ENCODE data around the gene KIRREL2. TPM values are rescaled to one million over a fixed set of nuclear protein-coding genes. Genes with fewer than 3 reads are reported as not detected.
"Not testable (repeated sequence)": the region's sequence is repeated elsewhere in the genome, so short reads cannot be mapped to it uniquely, and the experiment has no call there.

The KIRREL2 gene
- total and polyA plus RNA-seq, 4 donors = not detected

DNA sequence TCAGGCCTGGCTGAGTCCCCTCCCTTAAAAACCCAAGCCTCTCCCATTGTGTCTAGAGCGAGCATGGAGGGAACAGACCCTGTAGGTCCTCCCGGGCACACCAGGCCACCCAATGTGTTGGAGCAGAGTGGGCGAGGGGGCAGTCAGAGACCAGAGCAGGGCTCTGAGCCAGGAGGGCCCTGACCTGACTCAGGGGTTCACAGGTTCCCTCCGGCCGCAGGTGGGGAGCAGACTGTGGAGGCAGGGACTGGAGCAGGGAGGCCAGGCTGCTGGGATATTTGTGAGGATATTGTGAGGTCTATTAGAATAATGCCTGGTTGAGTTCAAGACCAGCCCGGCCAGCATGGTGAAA lies 52.9 kb downstream of the KIRREL2 start:
- no peaks in the 10 kb centered on the region for H3K4me1 ChIP-seq (ENCODE audit: control insufficient read depth in 4 of 4, insufficient read depth in 4 of 4, low read length in 3 of 4)
- peak overlapping the region; percentile 66 to 75 for H3K27ac ChIP-seq (ENCODE audit: low read depth in 1 of 2, low read length in 2 of 2)
- no peaks in the 10 kb centered on the region for H3K36me3 ChIP-seq (ENCODE audit: control insufficient read depth in 4 of 4, insufficient read depth in 3 of 4, low read depth in 1 of 4, low read length in 3 of 4)
- H3K9me3 ChIP-seq (ENCODE audit: control insufficient read depth in 4 of 4, low read length in 3 of 4) = no peaks in the 10 kb centered on the region
- no peak for DNase-seq (ENCODE audit: low spot score)
- no peak overlapping the region for H3K4me3 ChIP-seq (ENCODE audit: low read depth in 1 of 3, low read length in 3 of 3)
- TF ChIP-seq RAD21 (IDR thresholded peaks at IDR 0.05) (no peak), TAF1 (conservative IDR thresholded peaks at IDR 0.05) (no peak)
- 81% methylated on average over 6 of the region's 6 CpGs for WGBS
- H3K9ac ChIP-seq (ENCODE audit: low read depth in 1 of 2, low read length in 2 of 2) = no peak overlapping the region
- no peaks in the 10 kb centered on the region for H3K27me3 ChIP-seq (ENCODE audit: control insufficient read depth in 4 of 4, insufficient read depth in 4 of 4, low read length in 3 of 4)

DNA sequence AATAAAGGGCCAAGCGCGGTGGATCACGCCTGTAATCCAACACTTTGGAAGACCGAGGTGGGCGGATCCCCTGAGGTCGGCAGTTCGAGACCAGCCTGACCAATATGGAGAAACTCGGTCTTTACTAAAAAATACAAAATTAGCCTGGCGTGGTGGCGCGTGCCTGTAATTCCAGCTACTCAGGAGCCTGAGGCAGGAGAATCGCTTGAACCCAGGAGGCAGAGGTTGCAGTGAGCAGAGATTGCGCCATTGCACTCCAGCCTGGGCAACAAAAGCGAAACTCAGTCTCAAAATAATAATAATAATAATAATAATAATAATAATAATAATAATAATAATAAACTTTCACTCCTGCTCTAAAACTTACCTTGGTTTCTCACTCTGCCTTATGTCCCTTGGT lies 53.6 kb downstream of the KIRREL2 start:
- H3K9me3 ChIP-seq (ENCODE audit: control insufficient read depth in 4 of 4, low read length in 3 of 4); DNase-seq (ENCODE audit: low spot score); H3K4me1 ChIP-seq (ENCODE audit: control insufficient read depth in 4 of 4, insufficient read depth in 4 of 4, low read length in 3 of 4); H3K9ac ChIP-seq (ENCODE audit: low read depth in 1 of 2, low read length in 2 of 2); H3K27me3 ChIP-seq (ENCODE audit: control insufficient read depth in 4 of 4, insufficient read depth in 4 of 4, low read length in 3 of 4); H3K4me3 ChIP-seq (ENCODE audit: low read depth in 1 of 3, low read length in 3 of 3); H3K27ac ChIP-seq (ENCODE audit: low read depth in 1 of 2, low read length in 2 of 2); H3K36me3 ChIP-seq (ENCODE audit: control insufficient read depth in 4 of 4, insufficient read depth in 3 of 4, low read depth in 1 of 4, low read length in 3 of 4): not testable (repeated sequence)
- WGBS = 95% methylated on average over 14 of the region's 14 CpGs

DNA sequence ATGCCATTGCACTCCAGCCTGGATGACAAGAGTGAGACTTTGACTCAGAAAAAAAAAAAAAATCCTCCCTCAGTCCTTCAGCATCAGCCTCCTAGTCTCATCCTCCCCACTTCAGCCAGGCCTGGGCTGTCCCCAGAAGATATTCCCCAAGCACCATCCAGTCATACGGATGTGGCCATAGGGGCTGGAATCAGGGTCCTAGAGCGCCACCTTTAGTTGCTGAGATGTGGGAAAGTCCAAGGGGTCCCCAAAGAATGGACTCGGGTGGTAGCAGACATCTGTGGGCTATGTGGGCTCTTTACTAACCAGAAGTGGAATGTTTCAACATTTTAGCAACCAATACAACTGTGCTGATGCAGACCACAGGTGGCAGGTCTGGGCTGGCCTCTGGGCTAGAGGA lies 54.5 kb downstream of the KIRREL2 start:
- Histone ChIP-seq H3K36me3 (ENCODE audit: control insufficient read depth in 4 of 4, insufficient read depth in 3 of 4, low read depth in 1 of 4, low read length in 3 of 4) (no peaks in the 10 kb centered on the region), H3K9ac (ENCODE audit: low read depth in 1 of 2, low read length in 2 of 2) (no peak overlapping the region), H3K9me3 (ENCODE audit: control insufficient read depth in 4 of 4, low read length in 3 of 4) (no peaks in the 10 kb centered on the region), H3K4me1 (ENCODE audit: control insufficient read depth in 4 of 4, insufficient read depth in 4 of 4, low read length in 3 of 4) (no peaks in the 10 kb centered on the region), H3K27ac (ENCODE audit: low read depth in 1 of 2, low read length in 2 of 2) (no peak overlapping the region), H3K4me3 (ENCODE audit: low read depth in 1 of 3, low read length in 3 of 3) (no peak overlapping the region), H3K27me3 (ENCODE audit: control insufficient read depth in 4 of 4, insufficient read depth in 4 of 4, low read length in 3 of 4) (no peaks in the 10 kb centered on the region)
- TF ChIP-seq SP1 (IDR thresholded peaks at IDR 0.05) (no peak), FOXA2 (IDR thresholded peaks at IDR 0.05) (no peak), RXRA (IDR thresholded peaks at IDR 0.05) (no peak), HNF4G (IDR thresholded peaks at IDR 0.05) (no peak), NR2F2 (IDR thresholded peaks at IDR 0.05) (no peak), FOXA1 (IDR thresholded peaks at IDR 0.05) (no peak), JUND (IDR thresholded peaks at IDR 0.05) (no peak), EGR1 (IDR thresholded peaks at IDR 0.05; ENCODE audit: low read depth in 2 of 2) (no peak), RAD21 (IDR thresholded peaks at IDR 0.05) (no peak), HNF4A (conservative IDR thresholded peaks at IDR 0.05) (no peak), YY1 (IDR thresholded peaks at IDR 0.05) (no peak), TAF1 (conservative IDR thresholded peaks at IDR 0.05) (no peak)
- TF ChIP-seq, protein P1, sequence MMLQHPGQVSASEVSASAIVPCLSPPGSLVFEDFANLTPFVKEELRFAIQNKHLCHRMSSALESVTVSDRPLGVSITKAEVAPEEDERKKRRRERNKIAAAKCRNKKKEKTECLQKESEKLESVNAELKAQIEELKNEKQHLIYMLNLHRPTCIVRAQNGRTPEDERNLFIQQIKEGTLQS (IDR thresholded peaks at IDR 0.05) = no peak
- TF ChIP-seq, protein P2, sequence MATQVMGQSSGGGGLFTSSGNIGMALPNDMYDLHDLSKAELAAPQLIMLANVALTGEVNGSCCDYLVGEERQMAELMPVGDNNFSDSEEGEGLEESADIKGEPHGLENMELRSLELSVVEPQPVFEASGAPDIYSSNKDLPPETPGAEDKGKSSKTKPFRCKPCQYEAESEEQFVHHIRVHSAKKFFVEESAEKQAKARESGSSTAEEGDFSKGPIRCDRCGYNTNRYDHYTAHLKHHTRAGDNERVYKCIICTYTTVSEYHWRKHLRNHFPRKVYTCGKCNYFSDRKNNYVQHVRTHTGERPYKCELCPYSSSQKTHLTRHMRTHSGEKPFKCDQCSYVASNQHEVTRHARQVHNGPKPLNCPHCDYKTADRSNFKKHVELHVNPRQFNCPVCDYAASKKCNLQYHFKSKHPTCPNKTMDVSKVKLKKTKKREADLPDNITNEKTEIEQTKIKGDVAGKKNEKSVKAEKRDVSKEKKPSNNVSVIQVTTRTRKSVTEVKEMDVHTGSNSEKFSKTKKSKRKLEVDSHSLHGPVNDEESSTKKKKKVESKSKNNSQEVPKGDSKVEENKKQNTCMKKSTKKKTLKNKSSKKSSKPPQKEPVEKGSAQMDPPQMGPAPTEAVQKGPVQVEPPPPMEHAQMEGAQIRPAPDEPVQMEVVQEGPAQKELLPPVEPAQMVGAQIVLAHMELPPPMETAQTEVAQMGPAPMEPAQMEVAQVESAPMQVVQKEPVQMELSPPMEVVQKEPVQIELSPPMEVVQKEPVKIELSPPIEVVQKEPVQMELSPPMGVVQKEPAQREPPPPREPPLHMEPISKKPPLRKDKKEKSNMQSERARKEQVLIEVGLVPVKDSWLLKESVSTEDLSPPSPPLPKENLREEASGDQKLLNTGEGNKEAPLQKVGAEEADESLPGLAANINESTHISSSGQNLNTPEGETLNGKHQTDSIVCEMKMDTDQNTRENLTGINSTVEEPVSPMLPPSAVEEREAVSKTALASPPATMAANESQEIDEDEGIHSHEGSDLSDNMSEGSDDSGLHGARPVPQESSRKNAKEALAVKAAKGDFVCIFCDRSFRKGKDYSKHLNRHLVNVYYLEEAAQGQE (IDR thresholded peaks at IDR 0.05) = no peak
- TF ChIP-seq, protein P3, sequence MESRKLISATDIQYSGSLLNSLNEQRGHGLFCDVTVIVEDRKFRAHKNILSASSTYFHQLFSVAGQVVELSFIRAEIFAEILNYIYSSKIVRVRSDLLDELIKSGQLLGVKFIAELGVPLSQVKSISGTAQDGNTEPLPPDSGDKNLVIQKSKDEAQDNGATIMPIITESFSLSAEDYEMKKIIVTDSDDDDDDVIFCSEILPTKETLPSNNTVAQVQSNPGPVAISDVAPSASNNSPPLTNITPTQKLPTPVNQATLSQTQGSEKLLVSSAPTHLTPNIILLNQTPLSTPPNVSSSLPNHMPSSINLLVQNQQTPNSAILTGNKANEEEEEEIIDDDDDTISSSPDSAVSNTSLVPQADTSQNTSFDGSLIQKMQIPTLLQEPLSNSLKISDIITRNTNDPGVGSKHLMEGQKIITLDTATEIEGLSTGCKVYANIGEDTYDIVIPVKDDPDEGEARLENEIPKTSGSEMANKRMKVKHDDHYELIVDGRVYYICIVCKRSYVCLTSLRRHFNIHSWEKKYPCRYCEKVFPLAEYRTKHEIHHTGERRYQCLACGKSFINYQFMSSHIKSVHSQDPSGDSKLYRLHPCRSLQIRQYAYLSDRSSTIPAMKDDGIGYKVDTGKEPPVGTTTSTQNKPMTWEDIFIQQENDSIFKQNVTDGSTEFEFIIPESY (IDR thresholded peaks at IDR 0.05) = no peak
- TF ChIP-seq, protein P4, sequence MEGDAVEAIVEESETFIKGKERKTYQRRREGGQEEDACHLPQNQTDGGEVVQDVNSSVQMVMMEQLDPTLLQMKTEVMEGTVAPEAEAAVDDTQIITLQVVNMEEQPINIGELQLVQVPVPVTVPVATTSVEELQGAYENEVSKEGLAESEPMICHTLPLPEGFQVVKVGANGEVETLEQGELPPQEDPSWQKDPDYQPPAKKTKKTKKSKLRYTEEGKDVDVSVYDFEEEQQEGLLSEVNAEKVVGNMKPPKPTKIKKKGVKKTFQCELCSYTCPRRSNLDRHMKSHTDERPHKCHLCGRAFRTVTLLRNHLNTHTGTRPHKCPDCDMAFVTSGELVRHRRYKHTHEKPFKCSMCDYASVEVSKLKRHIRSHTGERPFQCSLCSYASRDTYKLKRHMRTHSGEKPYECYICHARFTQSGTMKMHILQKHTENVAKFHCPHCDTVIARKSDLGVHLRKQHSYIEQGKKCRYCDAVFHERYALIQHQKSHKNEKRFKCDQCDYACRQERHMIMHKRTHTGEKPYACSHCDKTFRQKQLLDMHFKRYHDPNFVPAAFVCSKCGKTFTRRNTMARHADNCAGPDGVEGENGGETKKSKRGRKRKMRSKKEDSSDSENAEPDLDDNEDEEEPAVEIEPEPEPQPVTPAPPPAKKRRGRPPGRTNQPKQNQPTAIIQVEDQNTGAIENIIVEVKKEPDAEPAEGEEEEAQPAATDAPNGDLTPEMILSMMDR (IDR thresholded peaks at IDR 0.05; ENCODE audit: low read depth, low read length, missing input control) = no peak
- WGBS = 75% methylated on average over 3 of the region's 3 CpGs
- no peak for DNase-seq (ENCODE audit: low spot score)

All from liver (tissue), 9 donors.